MM.1S (cell line): ENCODE data around the gene MPRIP.

Source experiments
- EZH2 ChIP-seq: fragments of 300-600 bp; sonication (generic); optimal IDR thresholded peaks from 2 replicates; pipeline ENCODE3; 2017; ENCODE audit warnings: low read depth, mild to moderate bottlenecking, antibody characterized with exemption, low read length, mixed read lengths
- TF ChIP-seq, protein P1 (sequence below): fragments of 300-600 bp; sonication (generic); IDR thresholded peaks from 2 replicates; pipeline ENCODE4 v1.5.1; 2016; ENCODE audit warnings: antibody characterized with exemption, low read length, mixed read lengths

DNA sequence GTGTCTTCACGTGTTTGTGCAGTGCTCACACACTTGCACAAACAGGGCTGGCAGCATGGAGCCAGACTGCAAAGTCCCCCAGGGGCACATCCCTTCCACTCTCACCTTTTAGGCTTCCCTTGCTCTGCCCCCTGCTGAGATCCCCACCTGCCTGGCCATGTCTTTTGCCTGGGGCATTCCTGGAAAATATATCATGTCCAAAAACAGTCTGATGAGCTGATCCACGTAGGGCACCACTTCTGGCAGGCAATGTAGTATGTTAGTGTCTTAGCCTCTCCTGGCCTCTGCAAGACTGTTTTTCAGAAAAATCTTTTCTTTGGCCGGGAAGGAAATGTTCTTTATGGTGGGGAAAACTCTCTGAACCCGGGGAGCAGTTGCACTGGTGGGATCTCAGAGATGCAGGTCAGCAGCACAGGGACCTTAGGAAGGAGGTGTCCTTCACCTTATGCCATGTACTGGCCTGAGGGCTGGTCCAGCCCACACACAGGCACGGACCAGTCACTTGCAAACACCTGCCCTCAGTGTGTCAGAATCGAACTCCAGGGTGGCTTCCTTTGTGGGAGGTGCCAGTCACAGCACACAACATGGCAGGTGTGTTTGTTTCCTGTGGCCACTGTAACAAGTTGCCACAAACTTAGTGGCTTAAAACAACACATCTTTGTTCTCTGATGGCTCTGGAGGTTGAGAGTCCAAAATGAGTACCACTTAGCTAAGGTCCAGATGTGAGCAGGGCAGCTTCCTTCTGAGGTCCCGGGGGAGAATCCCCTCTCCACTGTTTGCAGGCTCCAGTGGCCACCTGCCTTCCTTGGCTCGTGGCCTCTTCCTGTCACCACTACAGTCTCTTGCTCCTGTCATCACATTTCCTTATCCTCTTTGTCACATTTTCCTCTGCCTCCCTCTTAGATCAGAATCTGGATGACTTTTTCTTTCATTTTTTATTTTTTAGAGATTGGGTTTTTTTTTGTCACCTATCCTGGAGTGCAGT lies 46.6 kb downstream of the MPRIP start:
- TF ChIP-seq, protein P1, sequence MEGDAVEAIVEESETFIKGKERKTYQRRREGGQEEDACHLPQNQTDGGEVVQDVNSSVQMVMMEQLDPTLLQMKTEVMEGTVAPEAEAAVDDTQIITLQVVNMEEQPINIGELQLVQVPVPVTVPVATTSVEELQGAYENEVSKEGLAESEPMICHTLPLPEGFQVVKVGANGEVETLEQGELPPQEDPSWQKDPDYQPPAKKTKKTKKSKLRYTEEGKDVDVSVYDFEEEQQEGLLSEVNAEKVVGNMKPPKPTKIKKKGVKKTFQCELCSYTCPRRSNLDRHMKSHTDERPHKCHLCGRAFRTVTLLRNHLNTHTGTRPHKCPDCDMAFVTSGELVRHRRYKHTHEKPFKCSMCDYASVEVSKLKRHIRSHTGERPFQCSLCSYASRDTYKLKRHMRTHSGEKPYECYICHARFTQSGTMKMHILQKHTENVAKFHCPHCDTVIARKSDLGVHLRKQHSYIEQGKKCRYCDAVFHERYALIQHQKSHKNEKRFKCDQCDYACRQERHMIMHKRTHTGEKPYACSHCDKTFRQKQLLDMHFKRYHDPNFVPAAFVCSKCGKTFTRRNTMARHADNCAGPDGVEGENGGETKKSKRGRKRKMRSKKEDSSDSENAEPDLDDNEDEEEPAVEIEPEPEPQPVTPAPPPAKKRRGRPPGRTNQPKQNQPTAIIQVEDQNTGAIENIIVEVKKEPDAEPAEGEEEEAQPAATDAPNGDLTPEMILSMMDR: no peak
- no peak for TF ChIP-seq EZH2
